ENCODE results near the gene RPS19.

The RPS19 gene

DNA sequence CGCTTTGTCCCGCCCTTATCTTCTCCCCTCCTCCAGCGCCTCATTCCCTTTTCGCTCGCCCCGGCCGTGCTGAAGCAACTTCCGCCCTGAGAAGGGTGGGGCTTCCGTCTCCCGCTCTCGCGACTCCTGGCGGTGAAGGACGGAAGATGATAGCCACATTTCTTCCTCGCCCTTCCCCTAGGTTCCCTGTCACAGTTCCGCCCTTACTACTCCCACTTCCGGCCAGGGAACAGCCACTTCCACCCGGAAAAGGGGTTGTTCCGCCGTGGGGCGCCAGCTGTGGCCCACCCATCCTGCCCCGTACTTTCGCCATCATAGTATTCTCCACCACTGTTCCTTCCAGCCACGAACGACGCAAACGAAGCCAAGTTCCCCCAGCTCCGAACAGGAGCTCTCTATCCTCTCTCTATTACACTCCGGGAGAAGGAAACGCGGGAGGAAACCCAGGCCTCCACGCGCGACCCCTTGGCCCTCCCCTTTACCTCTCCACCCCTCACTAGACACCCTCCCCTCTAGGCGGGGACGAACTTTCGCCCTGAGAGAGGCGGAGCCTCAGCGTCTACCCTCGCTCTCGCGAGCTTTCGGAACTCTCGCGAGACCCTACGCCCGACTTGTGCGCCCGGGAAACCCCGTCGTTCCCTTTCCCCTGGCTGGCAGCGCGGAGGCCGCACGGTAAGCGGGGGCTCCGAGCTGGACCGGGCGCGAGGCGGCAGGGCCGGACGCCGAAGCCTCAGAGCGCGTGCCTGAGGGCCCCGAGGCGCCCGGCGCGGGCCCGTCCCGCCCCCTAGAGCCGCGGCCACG lies at the start of gene RPS19:
TSS of gene RPS19 (plus strand) at position 638 of the 801 bp plus-strand sequence. CDS start 520 bp downstream, outside the sequence.
- peak; percentile 98 for DNase-seq (ENCODE audit: low read depth)
- TF ChIP-seq, protein P1, sequence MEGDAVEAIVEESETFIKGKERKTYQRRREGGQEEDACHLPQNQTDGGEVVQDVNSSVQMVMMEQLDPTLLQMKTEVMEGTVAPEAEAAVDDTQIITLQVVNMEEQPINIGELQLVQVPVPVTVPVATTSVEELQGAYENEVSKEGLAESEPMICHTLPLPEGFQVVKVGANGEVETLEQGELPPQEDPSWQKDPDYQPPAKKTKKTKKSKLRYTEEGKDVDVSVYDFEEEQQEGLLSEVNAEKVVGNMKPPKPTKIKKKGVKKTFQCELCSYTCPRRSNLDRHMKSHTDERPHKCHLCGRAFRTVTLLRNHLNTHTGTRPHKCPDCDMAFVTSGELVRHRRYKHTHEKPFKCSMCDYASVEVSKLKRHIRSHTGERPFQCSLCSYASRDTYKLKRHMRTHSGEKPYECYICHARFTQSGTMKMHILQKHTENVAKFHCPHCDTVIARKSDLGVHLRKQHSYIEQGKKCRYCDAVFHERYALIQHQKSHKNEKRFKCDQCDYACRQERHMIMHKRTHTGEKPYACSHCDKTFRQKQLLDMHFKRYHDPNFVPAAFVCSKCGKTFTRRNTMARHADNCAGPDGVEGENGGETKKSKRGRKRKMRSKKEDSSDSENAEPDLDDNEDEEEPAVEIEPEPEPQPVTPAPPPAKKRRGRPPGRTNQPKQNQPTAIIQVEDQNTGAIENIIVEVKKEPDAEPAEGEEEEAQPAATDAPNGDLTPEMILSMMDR (conservative IDR thresholded peaks at IDR 0.05; ENCODE audit: control insufficient read depth, insufficient read depth, low read depth, low read length) = peak; percentile 50
- H3K4me3 ChIP-seq (ENCODE audit: control insufficient read depth, low read depth, low read length) = peak within 1 kb of the TSS; percentile 84

DNA sequence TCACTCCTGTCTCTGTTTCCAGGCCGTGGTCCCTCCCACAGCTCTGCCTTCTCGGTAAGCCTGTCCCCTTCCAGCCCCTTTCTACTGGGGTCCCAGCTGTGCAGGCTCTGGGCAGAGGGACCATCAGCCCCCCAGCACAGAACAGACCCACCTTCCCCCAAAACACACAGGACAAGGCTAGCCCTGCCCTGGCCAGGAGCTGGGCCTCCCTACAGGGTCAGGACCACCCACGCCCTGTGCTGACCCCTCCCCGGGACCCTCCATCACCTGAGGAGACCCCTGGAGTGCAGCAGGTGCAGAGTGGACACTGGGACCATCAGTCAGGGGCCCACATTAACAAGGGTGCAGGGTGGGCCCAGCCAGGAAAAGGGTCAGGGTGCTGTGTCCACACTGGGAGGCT lies 49.8 kb upstream of the RPS19 start:
- no peak for DNase-seq (ENCODE audit: low read depth)
- TF ChIP-seq, protein P1 (conservative IDR thresholded peaks at IDR 0.05; ENCODE audit: control insufficient read depth, insufficient read depth, low read depth, low read length) = no peak
- H3K4me3 ChIP-seq (ENCODE audit: control insufficient read depth, low read depth, low read length) = no peak overlapping the region

DNA sequence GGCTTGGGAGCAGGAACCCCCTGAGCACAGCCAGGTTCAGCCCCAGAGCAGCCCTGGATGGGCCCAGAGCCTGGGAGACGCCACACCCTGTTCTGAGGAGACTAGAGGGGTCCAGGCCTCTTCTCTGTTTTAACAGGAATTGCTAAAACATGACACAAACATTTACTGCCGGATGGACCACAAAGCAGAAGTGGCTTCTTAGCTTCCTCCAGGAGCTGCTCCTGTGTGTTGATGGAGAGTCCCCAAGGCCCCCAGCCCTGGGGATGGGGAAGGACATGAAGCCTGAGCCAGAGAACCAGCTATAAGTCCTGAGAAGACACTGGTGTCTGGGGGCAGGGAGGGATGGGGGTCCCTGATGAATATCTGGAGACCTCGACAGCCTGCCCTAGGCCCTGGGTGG lies 49.0 kb upstream of the RPS19 start:
- H3K4me3 ChIP-seq (ENCODE audit: control insufficient read depth, low read depth, low read length) = no peak overlapping the region
- no peak for DNase-seq (ENCODE audit: low read depth)

DNA sequence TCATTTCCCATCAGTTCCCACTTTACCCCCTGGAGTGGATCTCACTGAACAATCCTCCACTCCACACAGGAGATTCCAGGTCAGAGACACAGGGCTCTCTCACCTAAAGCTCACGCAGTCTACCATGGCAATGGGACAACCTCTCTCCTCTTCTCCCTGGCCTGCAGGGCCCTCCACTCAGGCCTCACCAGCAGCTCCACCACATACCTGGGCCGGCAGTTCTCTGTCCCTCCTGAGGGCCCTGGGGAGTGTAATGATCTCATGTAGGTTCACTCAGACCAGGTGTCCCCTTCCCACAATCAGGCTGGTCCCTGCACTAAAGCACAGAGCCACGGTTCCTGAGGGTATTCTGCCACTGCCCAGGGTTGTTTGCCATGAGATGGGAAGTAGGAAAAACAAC lies 48.1 kb upstream of the RPS19 start:
- DNase-seq (ENCODE audit: low read depth) = no peak
- TF ChIP-seq, protein P1 (conservative IDR thresholded peaks at IDR 0.05; ENCODE audit: control insufficient read depth, insufficient read depth, low read depth, low read length) = no peak
- no peak overlapping the region for H3K4me3 ChIP-seq (ENCODE audit: control insufficient read depth, low read depth, low read length)

More for the DNA sequence above, 49.0 kb upstream of the RPS19 start:
- TF ChIP-seq, protein P1 (conservative IDR thresholded peaks at IDR 0.05; ENCODE audit: control insufficient read depth, insufficient read depth, low read depth, low read length) = no peak

DNA sequence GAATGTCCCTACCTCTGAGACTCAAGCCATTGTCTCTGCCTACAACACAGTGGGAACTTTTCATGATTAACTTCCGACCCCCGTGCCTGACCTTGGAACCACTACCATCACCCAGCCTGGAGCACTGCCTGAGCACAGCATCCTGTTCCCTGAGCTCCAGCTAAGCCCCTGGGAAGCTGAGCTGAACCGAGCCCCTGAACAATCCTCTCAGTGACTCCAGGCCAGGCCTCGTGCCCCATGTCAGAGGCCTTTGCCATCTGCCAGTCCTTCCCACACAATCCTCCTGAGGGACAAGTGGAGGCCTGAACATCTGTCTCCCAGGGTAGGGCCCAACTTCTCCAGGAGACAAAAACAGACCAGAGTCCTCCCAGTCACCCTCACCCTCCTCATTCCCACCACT lies 46.1 kb upstream of the RPS19 start:
- TF ChIP-seq, protein P1 (conservative IDR thresholded peaks at IDR 0.05; ENCODE audit: control insufficient read depth, insufficient read depth, low read depth, low read length) = no peak
- no peak overlapping the region for H3K4me3 ChIP-seq (ENCODE audit: control insufficient read depth, low read depth, low read length)
- no peak for DNase-seq (ENCODE audit: low read depth)

DNA sequence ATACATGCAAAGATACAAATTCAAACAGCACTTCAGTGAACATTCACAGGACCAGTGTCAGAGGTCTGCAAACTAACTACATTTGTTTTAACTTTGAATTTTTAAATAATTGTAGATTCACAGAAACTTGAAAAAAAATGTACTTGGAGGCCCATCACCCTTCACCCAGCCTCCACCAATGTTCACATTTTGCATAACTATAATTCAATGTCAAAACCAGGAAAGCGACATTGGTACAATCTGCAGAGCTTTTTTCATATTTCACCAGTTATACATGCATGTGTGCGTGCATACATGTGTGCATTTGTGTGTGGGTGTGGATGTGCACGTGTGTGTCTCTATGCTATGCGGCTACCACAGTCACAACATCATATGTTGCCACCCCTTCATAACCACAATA lies 44.8 kb upstream of the RPS19 start:
- TF ChIP-seq, protein P1 (conservative IDR thresholded peaks at IDR 0.05; ENCODE audit: control insufficient read depth, insufficient read depth, low read depth, low read length) = no peak
- H3K4me3 ChIP-seq (ENCODE audit: control insufficient read depth, low read depth, low read length) = no peak overlapping the region
- DNase-seq (ENCODE audit: low read depth) = no peak
